Uterus (tissue), 4 donors: Measurements from ENCODE around the gene CDKN1B. TPM values are rescaled to one million over a fixed set of nuclear protein-coding genes. Genes with fewer than 3 reads are reported as not detected.

Experiments used
- DNase-seq, 2 donors: peaks; one replicate each; pipeline ENCODE4 v3.0.0-alpha.2; 2019 to 2020
- H3K27ac ChIP-seq, 2 donors: fragments of 200-600 bp; sonication (generic); 1 replicate in 1 of 2; 2 replicates in 1 of 2; pipeline ENCODE4 v1.5.1; 2016 to 2018
- H3K27me3 ChIP-seq, 2 donors: fragments of 200-600 bp; sonication (generic); one replicate each; pipeline ENCODE4 v1.5.1; 2018 to 2019; ENCODE audit warnings: control low read depth in 1 of 2
- H3K36me3 ChIP-seq, 2 donors: fragments of 200-600 bp; sonication (generic); one replicate each; pipeline ENCODE4 v1.5.1; 2019; ENCODE audit warnings: control low read depth in 1 of 2
- H3K4me1 ChIP-seq, 2 donors: fragments of 200-600 bp; sonication (generic); one replicate each; pipeline ENCODE4 v1.5.1; 2018 to 2019; ENCODE audit warnings: control low read depth in 1 of 2
- H3K4me3 ChIP-seq, 2 donors: fragments of 200-600 bp; sonication (generic); 1 replicate in 1 of 2; 2 replicates in 1 of 2; pipeline ENCODE4 v1.5.1; 2018 to 2019; ENCODE audit warnings: mild to moderate bottlenecking in 1 of 2
- H3K9me3 ChIP-seq, 2 donors: fragments of 200-600 bp; sonication (generic); one replicate each; pipeline ENCODE4 v1.5.1; 2019; ENCODE audit warnings: control low read depth in 1 of 2
- CTCF ChIP-seq, 4 experiments: fragments of 200-600 bp in 2 of 4; fragments of 450-650 bp in 2 of 4; sonication (generic) in 2 of 4; IDR thresholded peaks; one replicate each; pipeline ENCODE4 v1.5.1; 2016 to 2019; ENCODE audit warnings: antibody characterized with exemption in 4 of 4, mild to moderate bottlenecking in 2 of 4, moderate library complexity in 1 of 4
- POLR2A ChIP-seq, 2 donors: fragments of 450-650 bp; IDR thresholded peaks; one replicate each; pipeline ENCODE4 v1.6.1; 2016; ENCODE audit warnings: antibody characterized with exemption in 2 of 2, mild to moderate bottlenecking in 1 of 2, moderate library complexity in 1 of 2
- intact Hi-C: fragments of 100-400 bp; cut with DNase I; formaldehyde crosslinking; loops from one replicate; pipeline ENCODE4 v1.15.1; 2023; ENCODE audit warnings: low total_unique reads
- total RNA-seq, 4 donors: library from RNA; depleted of rRNA in 3 of 4; stranded (reverse); fragments of >200 nt in 3 of 4; gene quantifications; one replicate each; pipeline versions ENCODE4 v1.1.0 to v1.2.4, GENCODE V29; 2014 to 2023
- donor health status: DM: yes; HTN: yes; CAD: no.

The CDKN1B gene
- total RNA-seq, 4 donors from 2014 or later: 40.7 to 104 (median 86.0) TPM

GRCh38 chr12:12724421-12725085, 7.4 kb downstream of the CDKN1B start:
- peak in 2 of 4 experiments; percentile 37 to 44 for TF ChIP-seq CTCF (IDR thresholded peaks at IDR 0.05)
- TF ChIP-seq POLR2A (IDR thresholded peaks at IDR 0.05): no peak
- no peaks in the 10 kb centered on the region for H3K9me3 ChIP-seq
- H3K4me1 ChIP-seq: peaks cover 0 to 8% of the 10 kb centered on the region in 2 donors
- intact Hi-C loops: loop anchor here (1.0 kb wide), 1 partner anchor 7 kb away; the partner anchor contains the start of gene CDKN1B
- H3K4me3 ChIP-seq: peak overlapping the region; percentile 62 to 70
- H3K36me3 ChIP-seq: no peaks in the 10 kb centered on the region
- no peaks in the 10 kb centered on the region for H3K27me3 ChIP-seq
- H3K27ac ChIP-seq: peak overlapping the region; percentile 100
- DNase-seq: no peak

GRCh38 chr12:12725086-12725955, 8.2 kb downstream of the CDKN1B start:
- TF ChIP-seq CTCF (IDR thresholded peaks at IDR 0.05): peak in 2 of 4 experiments; percentile 13 to 19
- TF ChIP-seq POLR2A (IDR thresholded peaks at IDR 0.05): peak; percentile 88 to 96
- Histone ChIP-seq H3K4me1 (peaks cover 0 to 8% of the 10 kb centered on the region in 2 donors), H3K27ac (peak overlapping the region; percentile 100), H3K36me3 (no peaks in the 10 kb centered on the region), H3K4me3 (peak overlapping the region; percentile 62 to 70), H3K27me3 (no peaks in the 10 kb centered on the region), H3K9me3 (no peaks in the 10 kb centered on the region)
- intact Hi-C loops: loop anchor here (1.0 kb wide), 1 partner anchor 8 kb away; the partner anchor contains the start of gene CDKN1B
- peak; percentile 91 to 97 for DNase-seq

GRCh38 chr12:12725956-12726554, 8.9 kb downstream of the CDKN1B start:
- TF ChIP-seq POLR2A (IDR thresholded peaks at IDR 0.05) (no peak), CTCF (IDR thresholded peaks at IDR 0.05) (no peak)
- DNase-seq: no peak
- intact Hi-C loops: loop anchor here (1.0 kb wide), 1 partner anchor 9 kb away; the partner anchor contains the start of gene CDKN1B

GRCh38 chr12:12726555-12727093, 9.5 kb downstream of the CDKN1B start:
- TF ChIP-seq CTCF (IDR thresholded peaks at IDR 0.05) (no peak), POLR2A (IDR thresholded peaks at IDR 0.05) (no peak)
- peak overlapping the region; percentile 61 to 70 for H3K4me3 ChIP-seq
- no peaks in the 10 kb centered on the region for H3K36me3 ChIP-seq
- peaks cover 0 to 8% of the 10 kb centered on the region in 2 donors for H3K4me1 ChIP-seq
- intact Hi-C loops: no loop called here
- no peaks in the 10 kb centered on the region for H3K27me3 ChIP-seq
- H3K9me3 ChIP-seq: no peaks in the 10 kb centered on the region
- peak overlapping the region; percentile 100 for H3K27ac ChIP-seq
- DNase-seq: no peak

More at GRCh38 chr12:12725956-12726554, 8.9 kb downstream of the CDKN1B start:
- Histone ChIP-seq H3K36me3 (no peaks in the 10 kb centered on the region), H3K9me3 (no peaks in the 10 kb centered on the region), H3K27ac (peak overlapping the region; percentile 100), H3K4me1 (peaks cover 0 to 8% of the 10 kb centered on the region in 2 donors), H3K27me3 (no peaks in the 10 kb centered on the region), H3K4me3 (peak overlapping the region; percentile 61 to 70)
